Stimulated activated CD4-positive, alpha-beta T cell treated with anti-CD3 and anti-CD28 coated beads, Interleukin-4, amount 100 ng/mL, for 1 hour (primary cell): ENCODE results near the gene TIMM8A.
"Not testable (repeated sequence)": the region's sequence is repeated elsewhere in the genome, so short reads cannot be mapped to it uniquely, and the experiment has no call there.

Experiments used
- DNase-seq: peaks from one replicate; pipeline ENCODE4 v3.0.0-alpha.2; 2020

TIMM8A gene

GRCh38 chrX:101357166-101357795, 8.7 kb upstream of the TIMM8A start:
- no peak for DNase-seq

- no peak for DNase-seq
These were observed 636 bp upstream of the TIMM8A start for GRCh38 chrX:101349193-101349562.

GRCh38 chrX:101347859-101348451, 587 bp downstream of the TIMM8A start:
- no peak for DNase-seq

- DNase-seq = no peak
These were observed 10.7 kb downstream of the TIMM8A start for GRCh38 chrX:101337776-101338271.

GRCh38 chrX:101334310-101334709, 14.2 kb downstream of the TIMM8A start:
- DNase-seq = not testable (repeated sequence)

GRCh38 chrX:101326600-101326999, 21.9 kb downstream of the TIMM8A start:
- not testable (repeated sequence) for DNase-seq

- DNase-seq = no peak
These were observed 44.8 kb downstream of the TIMM8A start for GRCh38 chrX:101303790-101304189.
